Fibroblast of the conjunctiva (primary cell): ENCODE measurements around the gene SLC15A1.

ENCODE experiments used
- DNase-seq: peaks from one replicate; pipeline ENCODE4 v3.0.0-alpha.2; 2010; ENCODE audit warnings: low read depth

SLC15A1 gene

DNA sequence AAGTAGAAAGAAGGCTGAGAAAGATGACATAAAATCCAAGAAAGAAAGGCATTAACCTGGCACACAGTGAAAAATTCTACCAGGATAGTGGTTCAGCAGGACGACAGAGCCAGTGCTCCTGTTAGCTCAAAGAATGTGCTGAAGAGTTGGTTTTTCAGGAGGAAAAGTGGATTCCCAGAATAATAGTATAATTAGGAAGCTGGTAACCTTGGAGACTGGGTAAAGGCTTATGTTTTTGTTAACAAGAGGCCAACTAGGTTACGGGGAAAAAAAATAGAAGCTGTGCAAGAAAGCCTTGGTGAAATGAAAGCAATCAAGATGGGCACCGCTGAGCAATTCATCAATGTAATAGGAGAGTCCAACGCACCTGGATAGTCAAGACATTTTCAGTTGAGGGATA lies 54.7 kb downstream of the SLC15A1 start:
- DNase-seq = no peak

DNA sequence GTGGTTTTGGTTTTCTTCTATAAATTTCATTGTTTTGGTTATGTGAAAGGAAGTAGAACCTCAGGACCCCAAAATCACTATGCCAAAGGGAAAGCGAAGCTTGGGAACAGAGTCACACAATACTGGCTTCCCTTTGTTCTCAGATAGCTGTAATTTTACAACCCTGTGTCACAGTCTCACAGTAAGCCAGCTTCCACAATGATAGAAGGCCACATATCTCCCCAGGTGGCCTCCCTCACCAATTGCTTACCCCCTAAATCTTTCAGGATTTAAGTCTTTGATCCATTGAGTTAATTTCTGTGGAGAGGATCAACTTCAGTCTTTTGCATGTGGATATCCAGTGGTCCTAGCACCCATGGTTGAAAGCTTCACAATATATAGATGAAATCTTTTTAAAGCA lies 58.7 kb downstream of the SLC15A1 start:
- no peak for DNase-seq

DNA sequence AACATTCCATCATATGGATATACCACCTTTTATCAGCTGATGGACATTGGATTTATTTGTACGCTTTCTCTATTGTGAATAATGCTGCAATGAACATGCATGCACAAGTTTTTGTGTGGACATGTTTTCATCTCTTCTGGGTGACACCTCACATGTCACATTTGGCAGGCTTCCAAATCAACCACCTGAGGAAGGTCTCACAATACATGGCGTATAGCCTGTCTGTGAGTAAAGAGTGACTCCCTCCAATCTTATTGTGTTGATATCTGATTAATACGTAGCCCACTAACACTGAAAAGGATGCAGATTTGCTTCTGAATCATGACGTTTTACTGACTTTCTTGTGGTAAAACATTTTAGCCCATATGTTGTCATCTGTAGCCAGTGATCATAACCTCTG lies 61.1 kb downstream of the SLC15A1 start:
- no peak for DNase-seq

DNA sequence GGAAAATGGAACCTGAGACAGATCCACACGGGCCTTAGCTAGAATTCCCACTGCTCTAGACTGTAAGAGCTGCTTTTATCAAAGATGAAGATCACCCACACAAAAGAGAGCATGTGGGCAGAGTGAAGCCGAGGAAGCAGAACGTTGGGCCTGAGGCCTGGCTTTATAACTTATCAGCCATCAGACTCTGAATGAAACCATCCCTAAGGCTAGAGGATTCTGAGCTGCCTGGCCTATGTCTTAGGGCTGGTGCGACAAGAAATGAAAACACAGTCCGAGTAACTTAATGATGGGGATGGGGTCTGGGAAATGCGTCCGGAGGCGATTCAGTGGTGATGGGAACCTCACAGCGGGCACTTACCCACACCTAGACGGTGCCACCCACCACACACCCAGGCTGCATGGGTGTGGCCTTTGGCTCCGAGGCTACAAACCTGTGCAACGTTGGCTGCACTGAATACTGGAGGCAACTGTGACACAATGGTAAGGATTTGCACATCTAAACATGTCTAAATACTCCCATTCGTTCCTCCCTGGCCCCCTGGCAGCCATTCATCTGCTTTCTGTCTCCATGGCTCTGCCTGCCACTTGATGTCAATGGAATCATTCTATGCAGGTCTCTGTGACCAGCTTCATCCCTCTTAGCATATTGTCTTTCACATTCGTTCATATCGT lies 62.0 kb downstream of the SLC15A1 start:
- DNase-seq = no peak

DNA sequence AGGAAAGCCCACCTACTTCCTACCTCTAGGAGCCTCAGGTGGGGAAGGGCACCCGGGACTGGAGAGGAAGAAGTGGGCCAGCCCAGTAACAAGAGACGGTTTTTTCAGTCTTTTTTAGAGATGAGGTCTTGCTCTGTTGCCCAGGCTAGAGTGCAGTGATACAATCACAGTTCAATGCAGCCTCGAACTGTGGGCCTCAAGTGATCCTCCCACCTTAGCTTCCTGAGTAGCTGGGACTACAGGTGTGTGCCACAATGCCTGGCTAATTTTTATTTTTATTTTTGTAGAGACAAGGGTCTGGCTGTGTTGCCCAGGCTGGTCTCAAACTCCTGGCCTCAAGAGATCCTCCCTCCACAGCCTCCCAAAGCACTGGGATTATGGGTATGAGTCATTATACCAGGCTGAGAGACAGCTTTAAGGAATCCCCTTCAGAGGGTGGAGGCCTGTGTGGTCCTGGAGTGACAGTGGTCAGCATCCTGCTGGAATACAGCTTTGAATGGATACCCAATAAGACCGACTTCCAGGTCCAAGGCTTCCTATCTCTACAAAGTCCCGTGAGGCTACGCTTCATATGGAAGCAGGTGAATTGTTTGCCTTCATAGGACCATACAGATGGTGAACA lies 63.0 kb downstream of the SLC15A1 start:
- no peak for DNase-seq

DNA sequence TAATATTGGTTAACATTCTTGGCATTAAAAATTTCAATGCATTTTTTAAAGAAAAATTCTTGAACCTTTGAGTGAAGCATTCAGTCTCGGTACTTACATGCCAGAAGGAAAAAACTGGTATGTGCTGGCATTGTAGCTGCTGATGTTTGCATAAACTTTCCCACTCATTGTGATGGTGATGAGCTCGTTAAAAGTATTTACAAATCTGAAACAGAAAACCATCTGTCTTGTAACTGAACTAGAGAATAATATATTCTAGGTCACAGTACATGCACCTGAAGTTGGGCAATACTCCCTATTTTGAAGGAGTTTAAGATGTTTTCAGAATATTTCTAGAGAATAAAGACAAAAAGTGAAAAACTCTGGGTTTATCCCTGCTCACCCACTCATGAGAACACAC lies 64.1 kb downstream of the SLC15A1 start:
- no peak for DNase-seq

DNA sequence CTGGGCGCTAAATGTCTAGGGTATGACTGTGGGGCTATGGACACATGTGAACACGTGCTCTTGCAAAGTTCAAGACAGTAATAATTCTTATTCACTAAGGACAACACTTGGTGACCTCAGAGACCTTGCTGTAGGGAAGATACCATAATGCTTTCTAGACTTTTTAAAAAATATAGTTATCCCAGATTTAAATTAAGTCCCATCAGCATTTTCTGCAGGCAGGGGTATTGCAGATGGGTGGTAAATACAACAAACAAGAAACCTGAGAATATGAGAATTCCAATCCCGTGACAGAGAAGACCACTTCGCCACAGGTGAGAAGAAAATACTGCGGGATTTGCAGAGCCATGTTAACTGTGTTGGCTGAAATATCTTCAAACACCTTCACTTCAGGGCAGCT lies 65.2 kb downstream of the SLC15A1 start:
- DNase-seq = no peak

DNA sequence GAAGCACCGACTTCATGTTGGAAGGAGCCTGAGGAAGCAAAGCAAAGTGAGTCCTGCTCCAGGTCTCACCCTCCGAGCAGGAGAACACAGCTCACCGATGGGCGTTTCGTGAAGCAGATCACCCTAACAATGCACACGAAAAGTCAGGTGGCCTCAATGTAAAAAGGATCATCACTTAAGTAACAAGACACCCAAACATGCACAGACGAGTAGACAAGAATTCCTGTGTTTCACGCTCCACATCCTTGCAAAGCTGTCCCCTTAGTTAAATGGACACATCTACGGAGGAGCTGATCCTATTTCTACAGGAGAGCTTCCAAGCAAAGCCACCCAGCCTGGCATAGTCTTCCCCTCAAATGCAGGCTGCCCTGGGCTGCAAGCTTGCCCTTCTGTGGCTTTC lies 66.2 kb downstream of the SLC15A1 start:
- DNase-seq = no peak

DNA sequence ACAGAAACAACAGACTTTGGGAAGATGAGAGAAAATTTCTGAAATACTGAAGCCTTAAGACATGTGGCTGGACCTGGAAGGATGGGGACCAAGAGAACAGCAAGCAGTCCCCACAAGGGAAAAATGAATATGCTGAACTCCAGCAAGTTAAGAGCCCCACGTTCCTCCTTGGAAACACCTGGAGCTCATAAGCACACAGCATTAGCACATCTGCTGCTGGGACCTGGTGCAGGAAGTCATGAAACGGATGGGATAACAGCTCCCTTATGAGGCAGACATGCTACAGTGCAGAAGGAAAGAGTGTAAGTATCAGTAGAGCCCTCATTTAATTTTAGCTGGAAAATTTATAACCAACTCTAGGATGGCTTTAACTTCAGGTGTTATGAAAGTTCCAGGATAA lies 67.3 kb downstream of the SLC15A1 start:
- no peak for DNase-seq

DNA sequence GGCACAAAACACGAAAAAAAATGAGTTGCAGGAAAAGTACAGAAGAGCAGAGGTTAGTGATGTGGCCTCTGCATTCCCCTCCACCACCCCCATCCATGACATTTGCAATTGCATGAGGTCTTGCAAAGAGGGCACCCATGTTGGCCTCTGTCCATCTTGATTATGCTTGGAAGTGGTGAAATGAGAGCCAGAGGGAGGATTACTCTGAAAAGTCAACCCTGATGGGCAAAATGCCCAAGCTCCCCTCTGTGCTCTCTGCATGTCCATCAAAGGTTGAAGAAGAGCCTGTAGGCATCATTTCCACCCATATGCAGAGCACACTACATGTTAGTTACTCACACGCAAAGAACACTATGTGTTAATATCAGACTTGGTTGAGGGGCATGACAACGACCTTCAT lies 71.4 kb downstream of the SLC15A1 start:
- DNase-seq = no peak

DNA sequence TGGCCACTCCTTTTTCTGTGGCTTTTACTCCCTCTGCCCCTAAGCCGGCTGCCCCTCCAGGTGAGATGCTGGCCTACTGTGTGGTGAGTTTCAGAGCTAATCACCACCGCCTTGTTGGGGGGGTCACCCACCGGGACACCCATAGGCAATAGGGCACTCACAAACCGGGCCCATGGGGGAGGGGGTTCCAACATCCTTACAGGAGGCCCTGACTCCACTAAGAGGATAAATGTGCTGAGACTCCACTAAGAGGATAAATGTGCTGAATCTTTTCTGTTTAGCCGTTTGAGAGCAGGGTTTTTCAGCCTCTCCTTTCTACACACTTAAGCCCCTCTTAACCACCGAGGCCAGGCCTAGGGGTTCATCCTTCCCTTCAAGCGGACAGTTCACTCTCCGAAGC lies 73.7 kb downstream of the SLC15A1 start:
- no peak for DNase-seq

DNA sequence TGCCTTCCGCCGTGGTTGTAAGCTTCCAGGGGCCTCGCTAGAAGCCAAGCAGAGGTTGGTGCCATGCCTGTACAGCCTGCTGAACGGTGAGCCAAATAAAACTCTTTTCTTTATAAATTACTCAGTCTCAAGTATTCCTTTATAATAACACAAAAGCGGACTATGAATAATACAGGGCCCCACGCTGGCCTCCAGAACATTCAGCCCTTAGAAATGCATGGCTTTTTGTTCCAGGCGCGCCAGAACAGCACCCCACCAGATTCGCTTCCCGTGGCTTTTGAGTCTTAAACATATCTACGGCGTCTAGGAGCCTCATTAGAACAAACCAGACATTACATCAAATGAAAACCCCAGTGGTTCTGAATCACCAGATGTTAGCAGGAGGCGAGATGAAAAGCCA lies 75.1 kb downstream of the SLC15A1 start:
- DNase-seq = no peak

DNA sequence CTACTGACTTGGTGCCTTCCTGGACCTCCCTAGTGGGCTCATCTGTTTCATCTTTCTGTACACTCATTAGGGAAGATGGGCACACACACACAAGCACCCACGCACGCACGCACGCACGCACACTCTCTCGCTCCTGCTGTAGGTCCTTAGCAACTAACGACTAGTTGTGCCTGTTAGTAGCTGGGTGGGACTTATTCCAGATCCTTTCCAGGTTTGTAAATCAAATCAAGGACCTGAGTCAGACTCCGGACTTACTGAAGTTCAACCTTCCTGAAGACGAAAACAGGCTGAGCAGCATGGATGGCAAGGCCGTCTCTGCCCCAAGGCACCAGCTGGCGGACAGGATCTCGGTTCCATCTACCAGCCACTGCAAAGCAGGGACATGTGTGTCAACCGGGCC lies 76.2 kb downstream of the SLC15A1 start:
- no peak for DNase-seq

DNA sequence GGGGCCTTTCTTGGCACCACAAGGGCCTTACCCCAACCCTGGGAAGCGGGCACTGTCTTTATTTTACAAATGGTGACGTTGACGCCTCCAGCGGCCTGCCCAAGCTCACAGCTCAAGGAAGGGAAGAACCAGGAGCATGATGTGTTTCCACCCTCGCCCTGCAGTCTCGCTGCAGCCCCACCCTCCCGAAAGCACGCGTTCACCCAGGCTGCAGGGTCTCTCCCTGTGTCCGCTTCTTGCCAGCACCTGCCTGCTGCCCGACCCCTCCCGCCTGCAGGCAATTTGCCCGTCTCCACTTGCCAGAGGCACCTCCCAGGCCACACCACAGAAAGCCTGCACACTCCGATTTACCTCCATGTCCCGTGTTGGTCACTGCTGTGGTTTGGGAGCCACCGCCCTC lies 76.6 kb downstream of the SLC15A1 start:
- DNase-seq = no peak

DNA sequence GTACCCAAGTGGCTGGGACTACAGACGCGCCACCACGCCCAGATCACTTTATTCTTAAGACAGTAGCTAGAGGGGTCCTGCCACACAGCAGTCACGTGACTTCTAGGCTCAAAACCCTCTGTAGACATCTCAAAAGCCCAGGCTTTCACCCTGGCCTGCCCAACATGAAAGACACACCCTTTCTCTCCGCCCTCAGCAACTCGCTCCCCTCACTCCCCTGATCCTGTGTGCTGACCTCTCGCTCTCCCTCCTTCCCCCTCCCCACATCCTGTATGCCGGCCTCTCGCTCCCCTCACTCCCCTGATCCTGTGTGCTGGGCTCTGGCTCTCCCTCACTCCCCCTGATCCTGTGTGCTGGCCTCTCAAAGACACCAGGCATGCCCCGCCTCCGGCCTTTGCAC lies 77.4 kb downstream of the SLC15A1 start:
- DNase-seq = no peak

DNA sequence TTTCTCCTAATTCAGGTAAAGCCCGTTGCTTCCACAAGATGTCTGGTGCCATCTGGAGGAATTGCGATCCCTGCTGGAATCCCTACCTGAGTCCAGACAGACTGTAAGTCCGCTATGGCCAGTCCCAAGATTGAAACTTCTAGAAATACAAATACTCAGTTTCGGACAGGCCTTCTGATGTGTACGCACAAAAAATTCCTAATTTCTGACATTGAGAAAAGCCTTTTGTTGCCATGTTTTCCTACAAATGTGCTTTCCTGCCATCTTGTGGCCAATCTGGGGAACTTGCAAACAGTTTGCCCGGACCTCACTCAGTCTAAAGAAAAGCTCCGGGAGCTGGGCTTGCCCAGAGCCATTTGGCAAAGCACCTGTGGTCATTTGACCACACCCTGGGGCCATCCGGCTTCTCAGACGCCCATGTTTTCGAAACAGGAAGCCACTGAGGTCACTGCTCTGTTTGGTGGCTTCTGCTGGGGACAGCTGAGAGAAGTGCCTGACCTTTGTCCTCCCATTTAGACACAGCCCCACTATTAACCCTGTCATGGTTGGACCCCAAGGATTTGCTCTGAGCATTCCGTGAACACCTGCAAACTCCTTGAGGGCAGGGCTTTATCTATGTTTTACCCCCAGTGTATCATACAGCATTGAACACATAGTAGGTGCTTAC lies 79.4 kb downstream of the SLC15A1 start:
- DNase-seq = peak; percentile 62

DNA sequence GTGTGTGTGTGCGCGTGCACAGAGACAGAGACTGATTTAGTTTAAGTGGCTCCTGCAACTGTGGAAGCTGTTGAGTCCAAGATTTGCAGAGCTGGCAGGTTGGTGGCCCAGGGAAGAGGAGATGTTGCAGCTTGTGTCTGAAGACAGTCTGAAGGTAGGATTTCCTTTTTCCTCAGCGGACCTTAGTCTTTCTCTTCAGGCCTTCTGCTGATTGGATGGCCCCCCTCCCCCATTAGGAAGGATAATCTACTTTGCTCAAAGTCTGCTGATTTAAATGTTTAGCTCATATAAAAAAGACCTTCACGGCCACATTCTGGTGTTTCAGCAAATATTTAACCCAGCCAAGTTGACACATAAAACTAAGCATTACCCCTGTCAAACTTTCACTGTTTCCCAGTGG lies 84.3 kb downstream of the SLC15A1 start:
- DNase-seq = no peak

DNA sequence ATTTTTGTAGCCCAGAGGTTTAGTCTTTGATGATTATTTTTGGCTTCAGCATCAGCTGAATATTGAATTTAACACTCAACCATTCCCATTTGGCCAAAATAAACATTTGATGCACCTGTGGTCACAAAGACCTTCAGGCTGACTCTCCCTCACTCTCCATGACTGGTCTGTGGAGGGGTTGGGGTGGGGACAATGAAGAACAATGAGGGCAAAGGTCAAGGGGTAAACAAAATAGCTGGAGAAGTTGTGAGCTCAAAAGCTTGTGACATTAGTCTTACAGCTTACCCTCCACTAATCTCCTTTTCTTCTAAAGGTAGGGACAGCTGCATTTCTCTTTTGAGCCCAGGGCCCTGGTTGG lies 86.9 kb downstream of the SLC15A1 start:
- DNase-seq = no peak

DNA sequence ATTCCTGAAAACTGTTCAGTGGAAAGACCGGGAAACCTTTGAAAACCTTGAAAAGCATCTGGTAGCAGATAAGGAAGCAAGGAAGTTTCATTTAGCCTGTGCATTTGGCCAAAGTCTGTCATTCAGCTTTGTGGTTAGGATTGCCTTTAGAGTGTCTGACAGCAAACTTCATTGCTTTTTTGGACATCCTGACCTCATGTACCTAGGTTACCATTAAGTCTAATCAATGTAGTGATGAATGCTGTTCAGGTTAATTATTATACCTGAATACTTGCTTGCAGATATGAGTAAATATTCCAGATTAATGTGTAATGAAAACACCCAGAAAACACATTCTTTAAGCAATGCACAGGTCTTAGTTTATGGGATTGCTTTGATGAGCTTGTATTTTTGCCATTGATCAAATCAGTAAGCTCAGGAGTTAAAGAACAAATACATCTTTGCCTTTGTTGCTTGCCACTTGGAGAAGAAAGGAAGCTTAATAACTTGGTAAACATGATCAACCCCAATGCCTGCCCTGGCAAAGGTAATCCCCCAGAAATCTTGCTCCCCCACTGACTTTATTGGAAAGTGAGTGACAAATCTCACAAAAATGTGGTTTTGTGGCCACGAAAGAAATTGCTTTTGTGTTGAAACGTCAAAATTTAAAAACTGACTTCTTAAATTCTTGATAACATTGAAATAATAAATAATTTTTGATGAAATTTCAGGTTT lies 87.4 kb downstream of the SLC15A1 start:
- DNase-seq = no peak

DNA sequence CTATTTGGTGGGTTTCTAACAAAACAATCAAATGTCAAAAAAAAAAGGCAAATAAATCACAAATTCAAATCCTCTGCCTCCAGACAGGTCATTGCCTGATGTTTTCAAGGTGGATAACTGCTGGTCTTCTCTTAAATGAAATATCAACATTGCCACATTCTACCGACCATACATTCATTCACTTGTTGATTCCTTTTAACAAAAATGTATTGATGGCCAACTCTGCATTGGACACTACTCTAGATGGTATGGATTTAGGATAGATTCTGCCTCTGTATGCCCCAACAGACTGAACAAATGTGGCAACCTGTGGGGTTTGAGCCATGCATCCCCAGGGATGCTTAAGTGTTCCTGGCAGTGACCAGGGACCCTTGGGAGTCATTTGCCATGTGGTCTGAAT lies 88.0 kb downstream of the SLC15A1 start:
- no peak for DNase-seq

DNA sequence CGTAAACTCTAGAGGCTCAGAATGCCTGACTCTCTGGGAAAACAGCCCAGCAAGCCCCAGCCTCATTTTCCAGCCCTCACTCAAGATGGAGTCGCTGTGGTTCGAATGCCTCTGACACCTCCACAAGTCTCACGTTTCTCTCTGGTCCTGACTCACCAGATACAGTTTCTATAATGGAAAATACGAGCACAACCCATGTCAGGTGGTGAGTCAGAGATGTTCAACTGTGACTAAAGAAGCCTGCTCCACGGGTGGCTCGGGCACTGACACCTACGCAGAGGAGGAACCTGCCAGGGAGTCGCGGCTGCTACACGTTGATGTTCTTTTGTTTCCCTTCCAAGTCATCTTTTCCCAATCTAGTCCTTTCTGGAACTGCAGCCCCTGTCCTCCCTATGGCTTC lies 88.4 kb downstream of the SLC15A1 start:
- peak; percentile 18 for DNase-seq

DNA sequence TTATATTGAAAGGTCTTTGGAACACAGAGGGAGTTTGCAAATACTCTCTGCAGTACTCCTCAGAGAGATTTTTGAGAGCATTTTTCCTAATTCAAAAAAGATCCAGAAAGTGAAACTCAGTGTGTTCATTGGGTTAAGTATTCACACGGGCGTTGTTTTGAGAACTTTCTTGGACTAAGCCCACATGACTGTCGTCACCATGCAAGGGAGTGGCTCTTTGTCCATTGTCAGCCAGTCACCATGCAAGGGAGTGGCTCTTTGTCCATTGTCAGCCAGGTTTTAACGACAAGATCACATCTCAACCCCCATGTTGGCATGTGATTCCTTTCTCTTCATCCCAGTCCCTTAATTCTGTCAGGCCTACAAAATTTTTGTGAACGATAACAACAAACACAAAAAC lies 94.3 kb downstream of the SLC15A1 start:
- DNase-seq = peak; percentile 5

DNA sequence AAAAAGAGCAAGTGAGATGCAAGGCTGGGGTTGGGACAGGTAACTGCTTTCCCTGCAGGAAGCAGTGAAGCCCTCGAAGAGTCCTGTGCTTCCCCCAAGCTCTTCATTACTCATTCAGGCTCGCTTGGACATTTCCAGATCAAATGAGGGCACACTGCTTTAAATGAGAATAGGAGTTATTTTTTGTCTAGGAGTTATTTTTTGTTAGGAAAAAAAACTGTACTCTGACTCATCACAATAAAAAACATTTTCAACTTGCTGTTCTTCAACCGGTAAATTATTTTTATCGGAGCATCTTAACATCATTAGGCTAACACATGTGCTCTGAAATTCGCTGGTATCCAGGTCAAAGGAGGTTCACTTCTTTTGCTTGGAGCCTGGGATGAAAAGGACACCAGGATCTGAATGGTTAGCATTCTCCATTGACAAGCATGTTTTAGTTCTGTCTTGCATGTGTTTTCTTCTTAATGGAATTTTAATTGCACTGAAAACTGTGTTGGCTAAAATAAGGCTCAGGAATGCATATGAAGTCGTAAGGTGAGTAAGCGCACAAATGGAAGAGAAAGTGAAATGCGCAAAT lies 94.9 kb downstream of the SLC15A1 start:
- no peak for DNase-seq
